GM21423 (cell line): Measurements from ENCODE around the gene FNDC11.
"Not testable (repeated sequence)": the region's sequence is repeated elsewhere in the genome, so short reads cannot be mapped to it uniquely, and the experiment has no call there.

Experiments
- ATAC-seq: cut with Tn5 transposase; IDR thresholded peaks from one replicate; pipeline ENCODE4 v1.9.1; 2021; ENCODE audit warnings: mild to moderate bottlenecking, moderate library complexity; ENCODE audit not compliant: unreplicated experiment

FNDC11 gene

GRCh38 chr20:63566395-63567135 is 12.6 kb downstream of the FNDC11 start:
- no peak for ATAC-seq

- ATAC-seq: peak; percentile 3
Measured at GRCh38 chr20:63567136-63567385, 13.1 kb downstream of the FNDC11 start.

- ATAC-seq: peak; percentile 62
Measured at GRCh38 chr20:63567386-63568169, 13.6 kb downstream of the FNDC11 start.

GRCh38 chr20:63568170-63568981 is 14.4 kb downstream of the FNDC11 start:
- ATAC-seq: no peak

GRCh38 chr20:63568986-63569949 is 15.3 kb downstream of the FNDC11 start:
- no peak for ATAC-seq

- no peak for ATAC-seq
Measured at GRCh38 chr20:63570281-63571086, 16.5 kb downstream of the FNDC11 start.

GRCh38 chr20:63571087-63571478 is 17.1 kb downstream of the FNDC11 start:
- not testable (repeated sequence) for ATAC-seq

- no peak for ATAC-seq
Measured at GRCh38 chr20:63572071-63572787, 18.3 kb downstream of the FNDC11 start.

- ATAC-seq: no peak
Measured at GRCh38 chr20:63572788-63573646, 19.1 kb downstream of the FNDC11 start.

GRCh38 chr20:63573647-63574131 is 19.7 kb downstream of the FNDC11 start:
- no peak for ATAC-seq

- ATAC-seq: no peak
Measured at GRCh38 chr20:63574156-63574828, 20.3 kb downstream of the FNDC11 start, which contains the start of gene HELZ2. HELZ2 (minus strand) TSS chr20:63574239; CDS start chr20:63572385, 1,854 bp downstream.

- ATAC-seq: no peak
Measured at GRCh38 chr20:63574829-63575743, 21.1 kb downstream of the FNDC11 start.

- ATAC-seq: no peak
Measured at GRCh38 chr20:63576311-63576710, 22.4 kb downstream of the FNDC11 start.

- ATAC-seq: no peak
Measured at GRCh38 chr20:63577317-63577894, 23.4 kb downstream of the FNDC11 start.

GRCh38 chr20:63578224-63579016 is 24.5 kb downstream of the FNDC11 start:
- ATAC-seq: no peak
